PC-9 (cell line): ENCODE measurements around the gene SEC62. TPM values are rescaled to one million over a fixed set of nuclear protein-coding genes. Genes with fewer than 3 reads are reported as not detected.

ENCODE experiments used
- BruUV-seq: library from RNA; stranded (reverse); fragments of 400-500 nt; replicated peaks from 2 replicates; lab custom pipeline; 2021; lab: Mats Ljungman, UMichigan
- CTCF ChIA-PET: fragments of 300-600 bp; sonication (Branson Sonifier 250); formaldehyde crosslinking; loops from one replicate; lab custom pipeline; 2022; ENCODE audit warnings: antibody characterized with exemption; lab: Charles Lee
- POLR2A ChIA-PET: fragments of 300-600 bp; sonication (Branson Sonifier 250); formaldehyde crosslinking; loops from one replicate; lab custom pipeline; 2022; ENCODE audit warnings: antibody characterized with exemption; ENCODE audit not compliant: unreplicated experiment; lab: Charles Lee
- DNase-seq, 2 experiments: peaks; one replicate each; pipeline versions ENCODE4 v3.0.0 to v3.0.0-alpha.2; 2015 to 2022; ENCODE audit warnings: mixed read lengths in 1 of 2
- H2AFZ ChIP-seq: fragments of 200-600 bp; sonication (generic); 2 replicates; pipeline ENCODE4 v1.8.1; 2017; ENCODE audit warnings: antibody characterized with exemption
- H3F3A ChIP-seq: fragments of 200-600 bp; sonication (generic); 2 replicates; pipeline ENCODE4 v1.8.1; 2017; ENCODE audit warnings: antibody characterized with exemption, mild to moderate bottlenecking, low read depth; ENCODE audit not compliant: insufficient read depth
- H3K27ac ChIP-seq: fragments of 200-600 bp; sonication (generic); 2 replicates; pipeline ENCODE4 v1.6.1; 2016; ENCODE audit warnings: mixed run types
- H3K27me3 ChIP-seq: fragments of 200-600 bp; sonication (generic); 2 replicates; pipeline ENCODE4 v1.6.1; 2016; ENCODE audit warnings: low read depth, mixed run types; ENCODE audit not compliant: insufficient read depth
- H3K36me3 ChIP-seq: fragments of 200-600 bp; sonication (generic); 2 replicates; pipeline ENCODE4 v1.6.1; 2016; ENCODE audit warnings: low read depth, mixed run types
- H3K4me1 ChIP-seq: fragments of 200-600 bp; sonication (generic); replicated peaks from 2 replicates; pipeline ENCODE4 v1.6.1; 2016; ENCODE audit warnings: mixed run types; ENCODE audit not compliant: insufficient read depth
- H3K4me2 ChIP-seq: fragments of 200-600 bp; sonication (generic); 2 replicates; pipeline ENCODE4 v1.6.1; 2017; ENCODE audit warnings: mixed run types
- H3K4me3 ChIP-seq: fragments of 200-600 bp; sonication (generic); 2 replicates; pipeline ENCODE4 v1.6.1; 2016; ENCODE audit warnings: mixed run types
- H3K79me2 ChIP-seq: fragments of 200-600 bp; sonication (generic); 2 replicates; pipeline ENCODE4 v1.6.1; 2017; ENCODE audit warnings: low read depth, mixed run types
- H3K9me2 ChIP-seq: fragments of 200-600 bp; sonication (generic); 2 replicates; pipeline ENCODE4 v1.8.1; 2017; ENCODE audit warnings: mild to moderate bottlenecking; ENCODE audit not compliant: insufficient read depth
- H3K9me3 ChIP-seq: fragments of 200-600 bp; sonication (generic); 2 replicates; pipeline ENCODE4 v1.8.1; 2016; ENCODE audit warnings: low read depth; ENCODE audit not compliant: insufficient read depth
- H4K20me1 ChIP-seq: fragments of 200-600 bp; sonication (generic); 2 replicates; pipeline ENCODE4 v1.8.1; 2017; ENCODE audit not compliant: insufficient read depth
- EZH2 ChIP-seq: fragments of 200-600 bp; sonication (generic); IDR thresholded peaks from 2 replicates; pipeline ENCODE4 v1.8.0; 2017; ENCODE audit warnings: antibody characterized with exemption, low read depth
- intact Hi-C: fragments of 100-400 bp; cut with micrococcal nuclease; formaldehyde crosslinking; loops from one replicate; pipeline ENCODE4 v1.10.0; 2022; ENCODE audit not compliant: unreplicated experiment
- total RNA-seq: library from RNA; stranded (reverse); gene quantifications from 2 replicates; pipeline ENCODE4 v1.2.3, GENCODE V29; 2021
- TF ChIP-seq, protein P1 (sequence below): fragments of 200-600 bp; sonication (generic); conservative IDR thresholded peaks from 2 replicates; pipeline ENCODE4 v1.6.1; 2017; ENCODE audit warnings: mixed run types, antibody characterized with exemption, mild to moderate bottlenecking, moderate library complexity

SEC62 gene
- total RNA-seq, 1 experiment from 2014 or later: 99.6 TPM

DNA sequence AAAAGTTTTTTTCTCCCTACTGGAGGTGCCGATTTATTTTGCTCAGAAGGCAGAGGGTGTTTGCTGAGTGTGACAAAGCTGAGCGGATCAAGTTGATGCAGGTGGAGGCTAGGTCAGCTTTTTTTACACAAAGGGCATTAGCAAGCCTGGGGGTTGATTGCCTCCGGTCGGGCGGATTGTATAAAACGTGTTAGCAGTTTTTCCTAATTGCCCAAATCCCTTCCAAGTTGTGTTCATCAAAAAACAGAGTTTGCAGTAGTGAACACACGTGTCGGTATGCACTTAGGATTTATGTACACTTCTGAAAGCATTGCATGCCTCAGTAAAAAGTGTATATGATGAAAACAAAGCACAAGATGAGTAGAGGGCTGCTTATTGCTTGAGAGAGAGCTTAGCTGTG, 73.8 kb downstream of the SEC62 start:
- Histone ChIP-seq H3K4me3 (no peak overlapping the region), H3K4me1 (peaks cover 14% of the 10 kb centered on the region), H2AFZ (no peak overlapping the region), H3K9me3 (no peaks in the 10 kb centered on the region), H3K79me2 (peaks cover 12% of the 10 kb centered on the region; the same call in 1 of the 2 replicates), H3K27me3 (no peaks in the 10 kb centered on the region), H3F3A (peaks cover 6% of the 10 kb centered on the region; the same call in 1 of the 2 replicates), H3K4me2 (no peak overlapping the region), H3K27ac (no peak overlapping the region), H4K20me1 (no peaks in the 10 kb centered on the region), H3K36me3 (no peaks in the 10 kb centered on the region), H3K9me2 (no peaks in the 10 kb centered on the region)
- CTCF ChIA-PET: no interaction called here
- no peak for DNase-seq
- BruUV-seq: no TSS peak
- POLR2A ChIA-PET: interaction anchor here (0.6 kb wide), 1 partner anchor 1372 kb away, joined by 4 read pairs; no protein-coding TSS in a partner anchor
- intact Hi-C loops: no loop called here
- TF ChIP-seq EZH2: no peak
- TF ChIP-seq, protein P1, sequence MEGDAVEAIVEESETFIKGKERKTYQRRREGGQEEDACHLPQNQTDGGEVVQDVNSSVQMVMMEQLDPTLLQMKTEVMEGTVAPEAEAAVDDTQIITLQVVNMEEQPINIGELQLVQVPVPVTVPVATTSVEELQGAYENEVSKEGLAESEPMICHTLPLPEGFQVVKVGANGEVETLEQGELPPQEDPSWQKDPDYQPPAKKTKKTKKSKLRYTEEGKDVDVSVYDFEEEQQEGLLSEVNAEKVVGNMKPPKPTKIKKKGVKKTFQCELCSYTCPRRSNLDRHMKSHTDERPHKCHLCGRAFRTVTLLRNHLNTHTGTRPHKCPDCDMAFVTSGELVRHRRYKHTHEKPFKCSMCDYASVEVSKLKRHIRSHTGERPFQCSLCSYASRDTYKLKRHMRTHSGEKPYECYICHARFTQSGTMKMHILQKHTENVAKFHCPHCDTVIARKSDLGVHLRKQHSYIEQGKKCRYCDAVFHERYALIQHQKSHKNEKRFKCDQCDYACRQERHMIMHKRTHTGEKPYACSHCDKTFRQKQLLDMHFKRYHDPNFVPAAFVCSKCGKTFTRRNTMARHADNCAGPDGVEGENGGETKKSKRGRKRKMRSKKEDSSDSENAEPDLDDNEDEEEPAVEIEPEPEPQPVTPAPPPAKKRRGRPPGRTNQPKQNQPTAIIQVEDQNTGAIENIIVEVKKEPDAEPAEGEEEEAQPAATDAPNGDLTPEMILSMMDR: no peak

DNA sequence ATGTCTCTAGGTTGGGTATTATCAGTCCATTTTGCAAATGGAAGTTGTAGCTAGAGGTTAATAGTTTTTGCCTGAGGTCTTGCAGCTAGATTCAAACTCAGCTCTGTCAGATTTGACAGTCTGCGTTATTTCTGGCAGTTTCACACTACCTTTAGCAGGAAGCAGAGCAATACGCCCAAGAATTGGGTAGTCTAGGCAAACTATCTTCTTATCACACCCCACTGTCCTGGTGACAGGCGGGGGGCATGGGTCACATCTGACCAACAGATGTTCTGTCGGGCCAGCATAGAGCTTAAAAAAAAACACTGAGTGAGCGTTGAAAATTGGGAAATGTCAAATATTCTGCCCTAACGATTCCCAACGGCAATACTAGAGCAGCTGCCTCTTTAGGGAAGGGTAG, 76.9 kb downstream of the SEC62 start:
- intact Hi-C loops: no loop called here
- H3K27ac ChIP-seq: no peak overlapping the region
- H3K27me3 ChIP-seq: no peaks in the 10 kb centered on the region
- no peak overlapping the region for H2AFZ ChIP-seq
- no peaks in the 10 kb centered on the region for H3K9me2 ChIP-seq
- no peak overlapping the region for H3K4me3 ChIP-seq
- H4K20me1 ChIP-seq: no peaks in the 10 kb centered on the region
- CTCF ChIA-PET: no interaction called here
- POLR2A ChIA-PET: no interaction called here
- no peaks in the 10 kb centered on the region for H3K36me3 ChIP-seq
- TF ChIP-seq, protein P1: no peak
- no peak for TF ChIP-seq EZH2
- no TSS peak for BruUV-seq
- peaks cover 33% of the 10 kb centered on the region for H3K79me2 ChIP-seq
- H3F3A ChIP-seq: peaks cover 33% of the 10 kb centered on the region
- peaks cover 45% of the 10 kb centered on the region for H3K4me1 ChIP-seq
- no peak overlapping the region for H3K4me2 ChIP-seq
- DNase-seq: no peak
- no peaks in the 10 kb centered on the region for H3K9me3 ChIP-seq

DNA sequence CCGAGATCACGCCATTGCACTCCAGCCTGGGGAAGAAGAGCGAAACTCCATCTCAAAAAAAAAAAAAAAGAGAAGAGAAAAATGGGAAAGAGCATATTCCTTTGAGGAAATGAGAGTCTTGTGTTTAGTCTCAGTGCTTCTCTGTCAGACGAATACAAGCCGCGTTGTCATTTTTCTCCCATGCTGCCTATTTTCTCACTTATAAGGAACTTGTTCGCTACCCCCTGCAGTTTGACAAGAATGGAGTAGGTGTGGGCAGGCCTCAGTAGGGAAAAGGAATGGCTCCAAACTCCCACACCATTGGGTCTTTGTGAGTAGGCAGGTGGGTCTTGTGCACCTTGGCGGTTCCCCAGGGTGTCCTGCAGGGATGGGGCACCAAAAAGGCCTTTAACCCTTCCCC, 77.7 kb downstream of the SEC62 start:
- Histone ChIP-seq H3K9me3 (no peaks in the 10 kb centered on the region), H4K20me1 (no peaks in the 10 kb centered on the region), H3K4me2 (no peak overlapping the region), H3K4me1 (peaks cover 46% of the 10 kb centered on the region), H3K27me3 (no peaks in the 10 kb centered on the region), H3F3A (peaks cover 40% of the 10 kb centered on the region), H3K27ac (no peak overlapping the region), H3K9me2 (no peaks in the 10 kb centered on the region), H3K79me2 (peaks cover 33% of the 10 kb centered on the region), H3K36me3 (no peaks in the 10 kb centered on the region), H2AFZ (no peak overlapping the region), H3K4me3 (no peak overlapping the region)
- intact Hi-C loops: no loop called here
- no peak for DNase-seq
- POLR2A ChIA-PET: no interaction called here
- CTCF ChIA-PET: no interaction called here
- BruUV-seq: no TSS peak
- TF ChIP-seq, protein P1: no peak
- no peak for TF ChIP-seq EZH2
